ENCODE measurements around the gene ATP6V0D1.

Gene ATP6V0D1

GRCh38 chr16:67423611-67424260 is 57.2 kb downstream of the ATP6V0D1 start:
- peak overlapping the region; percentile 43 for H3K27ac Mint-ChIP-seq
- TF ChIP-seq CTCF (IDR thresholded peaks at IDR 0.05), result no peak
- H3K4me3 Mint-ChIP-seq, result peak overlapping the region; percentile 39
- peaks cover 59% of the 10 kb centered on the region for H3K4me1 Mint-ChIP-seq
- H3K9me3 Mint-ChIP-seq, result no peaks in the 10 kb centered on the region
- no peaks in the 10 kb centered on the region for H3K36me3 Mint-ChIP-seq (ENCODE audit: low read depth)
- H3K27me3 Mint-ChIP-seq (ENCODE audit: low read depth, poor library complexity), result peaks cover 57% of the 10 kb centered on the region
- DNase-seq, result peak; percentile 30

- no peak overlapping the region for H3K4me3 Mint-ChIP-seq
- TF ChIP-seq CTCF (IDR thresholded peaks at IDR 0.05), result no peak
- no peak overlapping the region for H3K27ac Mint-ChIP-seq
- no peak for DNase-seq
- peaks cover 50% of the 10 kb centered on the region for H3K27me3 Mint-ChIP-seq (ENCODE audit: low read depth, poor library complexity)
- peaks cover 57% of the 10 kb centered on the region for H3K4me1 Mint-ChIP-seq
- H3K36me3 Mint-ChIP-seq (ENCODE audit: low read depth), result no peaks in the 10 kb centered on the region
- no peaks in the 10 kb centered on the region for H3K9me3 Mint-ChIP-seq
Measured at GRCh38 chr16:67423015-67423414, 57.9 kb downstream of the ATP6V0D1 start.

GRCh38 chr16:67421030-67421429 is 59.9 kb downstream of the ATP6V0D1 start:
- DNase-seq, result no peak
- TF ChIP-seq CTCF (IDR thresholded peaks at IDR 0.05), result no peak
- peaks cover 61% of the 10 kb centered on the region for H3K4me1 Mint-ChIP-seq
- no peaks in the 10 kb centered on the region for H3K36me3 Mint-ChIP-seq (ENCODE audit: low read depth)
- H3K27ac Mint-ChIP-seq, result peak overlapping the region; percentile 39
- H3K27me3 Mint-ChIP-seq (ENCODE audit: low read depth, poor library complexity), result peaks cover 37% of the 10 kb centered on the region
- no peaks in the 10 kb centered on the region for H3K9me3 Mint-ChIP-seq
- no peak overlapping the region for H3K4me3 Mint-ChIP-seq

- Mint-ChIP-seq H3K9me3 (no peaks in the 10 kb centered on the region), H3K4me1 (peaks cover 57% of the 10 kb centered on the region), H3K27me3 (ENCODE audit: low read depth, poor library complexity) (peaks cover 31% of the 10 kb centered on the region), H3K4me3 (no peak overlapping the region), H3K36me3 (ENCODE audit: low read depth) (peaks cover 4% of the 10 kb centered on the region), H3K27ac (no peak overlapping the region)
- no peak for DNase-seq
- TF ChIP-seq CTCF (IDR thresholded peaks at IDR 0.05), result no peak
Measured at GRCh38 chr16:67419931-67420330, 61.0 kb downstream of the ATP6V0D1 start.

- peaks cover 29% of the 10 kb centered on the region for H3K27me3 Mint-ChIP-seq (ENCODE audit: low read depth, poor library complexity)
- peaks cover 4% of the 10 kb centered on the region for H3K36me3 Mint-ChIP-seq (ENCODE audit: low read depth)
- H3K9me3 Mint-ChIP-seq, result no peaks in the 10 kb centered on the region
- H3K4me3 Mint-ChIP-seq, result no peak overlapping the region
- H3K27ac Mint-ChIP-seq, result no peak overlapping the region
- no peak for DNase-seq
- peaks cover 55% of the 10 kb centered on the region for H3K4me1 Mint-ChIP-seq
- no peak for TF ChIP-seq CTCF (IDR thresholded peaks at IDR 0.05)
Measured at GRCh38 chr16:67419502-67419901, 61.5 kb downstream of the ATP6V0D1 start.

All from nephron progenitor cell (in vitro differentiated cells).